ENCODE measurements around the gene ZMYND11.

GRCh38 chr10:287814-288213 is 152.6 kb downstream of the ZMYND11 start:
- TF ChIP-seq CTCF (IDR thresholded peaks at IDR 0.05) (no peak), POLR2A (IDR thresholded peaks at IDR 0.05) (no peak)

Data from stomach (tissue), 4 donors.